ENCODE measurements around the gene FAM107B.
"Not testable (repeated sequence)": the region's sequence is repeated elsewhere in the genome, so short reads cannot be mapped to it uniquely, and the experiment has no call there.

Gene FAM107B

GRCh38 chr10:14601872-14602725, 172.6 kb downstream of the FAM107B start:
- DNase-seq (ENCODE audit: low spot score): no peak

GRCh38 chr10:14601326-14601725, 173.4 kb downstream of the FAM107B start:
- DNase-seq (ENCODE audit: low spot score): no peak

- DNase-seq (ENCODE audit: low spot score): no peak
These were observed 174.6 kb downstream of the FAM107B start for GRCh38 chr10:14600065-14600464.

GRCh38 chr10:14598809-14599764, 175.6 kb downstream of the FAM107B start:
- DNase-seq (ENCODE audit: low spot score): no peak

DNA sequence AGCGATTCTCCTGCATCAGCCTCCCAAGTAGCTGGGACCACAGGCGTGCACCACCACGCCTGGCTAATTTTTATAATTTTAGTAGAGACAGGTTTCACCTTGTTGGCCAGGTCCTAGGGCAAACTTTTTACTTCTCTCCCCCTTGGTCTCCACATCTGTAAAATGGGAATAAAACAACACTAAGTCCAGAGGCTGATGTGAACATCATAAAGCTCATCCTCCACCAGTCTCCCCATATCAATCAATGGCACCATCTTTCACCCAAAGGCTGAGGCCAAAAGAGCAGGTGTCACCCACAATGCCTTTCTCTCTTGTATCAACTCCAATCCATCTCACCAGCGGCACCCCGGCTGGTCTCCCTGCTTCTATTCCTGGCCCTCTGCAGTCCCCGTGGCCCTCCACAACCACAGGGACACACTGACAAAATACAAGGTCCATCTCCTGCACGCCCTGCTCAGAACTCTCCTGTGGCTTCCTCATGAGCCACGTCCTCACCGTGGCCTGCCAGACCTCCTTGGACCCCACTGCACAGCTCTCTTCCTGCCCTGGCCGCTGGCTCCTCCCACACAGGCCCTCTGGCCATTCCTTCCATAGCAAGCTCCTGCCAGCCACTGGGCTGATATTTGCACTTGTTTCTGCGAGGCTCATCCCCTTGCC, 179.0 kb downstream of the FAM107B start:
- no peak for DNase-seq (ENCODE audit: low spot score)

DNA sequence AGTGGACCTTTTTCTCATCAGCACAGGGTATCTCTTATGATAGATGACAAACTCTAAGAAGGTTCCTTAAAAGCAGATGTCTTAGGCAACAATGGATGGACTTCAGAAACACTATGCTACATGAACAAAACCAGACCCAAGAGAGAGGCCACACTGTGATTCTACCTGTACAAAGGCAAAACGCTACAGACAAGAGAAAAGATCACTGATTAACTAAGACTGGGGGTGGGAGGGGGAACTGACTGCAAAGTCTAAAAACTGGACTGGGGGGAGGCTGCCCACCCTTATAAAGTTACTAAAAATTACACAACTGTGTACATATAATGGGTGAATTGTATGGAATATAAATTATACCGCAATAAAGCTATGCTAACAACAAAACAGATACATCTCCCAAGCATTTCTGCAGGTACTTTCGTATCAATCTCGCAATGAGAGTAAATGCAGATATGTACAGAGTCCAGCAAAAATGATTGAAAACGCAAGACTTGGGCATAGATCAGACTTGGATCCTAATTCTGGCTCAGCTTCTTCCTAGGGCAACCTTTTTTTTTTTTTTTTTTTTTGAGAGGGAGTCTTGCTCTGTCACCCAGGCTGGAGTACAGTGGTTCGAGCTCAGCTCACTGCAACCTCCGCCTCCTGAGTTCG, 179.7 kb downstream of the FAM107B start:
- no peak for DNase-seq (ENCODE audit: low spot score)

- no peak for DNase-seq (ENCODE audit: low spot score)
These were observed 180.9 kb downstream of the FAM107B start for GRCh38 chr10:14593806-14594205.

DNA sequence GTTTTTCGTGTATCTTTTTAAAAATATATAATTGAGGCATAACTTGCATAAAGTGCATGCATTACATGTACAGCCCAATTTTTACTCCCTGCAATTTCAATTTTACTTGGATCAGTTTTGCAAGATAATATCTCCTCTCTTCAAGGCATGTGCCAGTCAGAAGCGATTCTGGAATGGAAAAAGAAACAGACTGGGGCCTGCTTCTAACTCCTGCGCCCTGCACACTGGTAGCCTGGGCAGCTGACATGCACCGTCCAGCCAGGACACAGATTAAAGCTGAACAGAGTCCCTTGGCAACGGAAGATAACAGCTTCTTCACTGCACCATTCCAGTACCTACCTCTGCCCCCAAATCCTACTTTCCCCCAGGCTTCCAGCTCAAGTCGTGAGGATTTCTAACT, 182.1 kb downstream of the FAM107B start:
- DNase-seq (ENCODE audit: low spot score): no peak

DNA sequence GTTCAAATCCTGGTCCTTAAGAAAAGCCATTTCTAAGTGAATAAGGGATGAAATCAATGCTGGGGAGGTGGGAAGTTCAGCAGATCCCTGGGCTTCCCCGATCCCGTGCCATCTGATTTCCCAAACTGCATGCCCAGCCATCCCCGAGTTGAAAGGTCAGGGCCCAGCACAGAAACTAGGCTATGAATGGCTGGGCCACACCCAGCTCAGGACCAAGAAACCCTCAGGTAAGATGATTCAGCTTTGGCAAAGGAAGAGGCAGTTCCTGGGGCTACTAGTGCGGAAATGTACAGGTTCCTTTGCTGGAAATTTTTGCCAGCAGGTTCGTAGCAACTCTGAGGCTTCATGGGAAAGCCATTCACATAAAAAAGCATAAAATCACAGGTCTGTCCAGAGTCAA, 182.7 kb downstream of the FAM107B start:
- DNase-seq (ENCODE audit: low spot score): no peak

GRCh38 chr10:14588938-14589294, 185.8 kb downstream of the FAM107B start:
- not testable (repeated sequence) for DNase-seq (ENCODE audit: low spot score)

- DNase-seq (ENCODE audit: low spot score): no peak
These were observed 186.4 kb downstream of the FAM107B start for GRCh38 chr10:14588084-14588937.

GRCh38 chr10:14587540-14588083, 187.1 kb downstream of the FAM107B start:
- DNase-seq (ENCODE audit: low spot score): no peak

DNA sequence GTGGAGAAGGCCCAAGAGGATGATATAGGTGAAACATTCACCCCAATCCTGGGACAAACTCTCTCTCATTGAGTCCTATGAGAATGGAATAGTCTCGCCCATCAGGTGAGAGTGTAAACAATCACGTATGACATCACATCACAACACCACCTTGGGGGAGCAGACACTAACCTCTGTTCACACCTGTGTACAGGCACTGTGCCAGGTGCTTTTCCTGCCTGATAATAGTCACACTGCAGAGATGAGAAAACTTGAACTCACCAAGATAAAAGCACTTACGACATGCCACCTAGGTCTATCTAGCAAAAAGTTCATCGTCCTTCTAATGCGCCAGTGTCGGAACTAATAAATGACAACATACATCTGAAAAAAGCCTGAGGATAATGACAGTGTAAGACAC, 187.8 kb downstream of the FAM107B start:
- DNase-seq (ENCODE audit: low spot score): no peak

- DNase-seq (ENCODE audit: low spot score): no peak
These were observed 189.2 kb downstream of the FAM107B start for GRCh38 chr10:14585287-14586193.

DNA sequence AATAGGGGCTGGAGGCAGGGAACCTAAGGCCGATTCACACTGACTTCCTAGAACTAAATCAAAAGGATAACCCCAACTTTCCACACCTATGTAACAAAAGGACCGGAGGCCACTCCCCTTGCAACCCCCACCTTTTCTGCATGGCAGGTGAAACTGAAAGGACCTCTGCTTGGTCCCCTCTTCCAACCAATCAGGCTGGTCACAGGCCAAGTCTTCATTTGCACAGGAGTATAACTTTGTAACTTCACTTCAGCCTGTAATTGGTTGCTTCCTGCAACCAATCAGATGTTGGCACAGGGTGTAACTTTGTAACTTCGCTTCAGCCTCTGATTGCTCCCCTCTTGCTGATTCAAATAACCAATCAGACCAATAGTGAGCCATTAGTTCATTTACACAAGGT, 190.0 kb downstream of the FAM107B start:
- DNase-seq (ENCODE audit: low spot score): no peak

DNA sequence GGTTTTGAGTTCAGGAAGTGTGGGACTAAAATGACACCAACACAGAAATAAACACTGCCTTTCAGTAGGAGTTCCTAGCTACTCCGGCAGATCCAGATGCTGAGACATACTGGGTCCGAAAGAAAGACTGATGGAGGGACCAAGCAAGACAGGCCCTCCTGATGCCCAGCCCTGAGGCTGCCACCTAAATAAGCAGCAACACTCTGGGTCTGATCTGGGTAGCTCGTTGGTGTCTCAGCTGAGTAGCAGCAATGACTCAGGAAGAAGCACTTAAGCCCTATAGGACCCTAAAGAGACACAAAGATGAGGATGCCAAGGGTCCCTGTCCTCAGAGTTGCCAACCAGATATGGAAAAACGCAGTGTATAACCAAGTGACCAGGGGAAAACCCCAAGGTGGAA, 190.7 kb downstream of the FAM107B start:
- DNase-seq (ENCODE audit: low spot score): no peak

DNA sequence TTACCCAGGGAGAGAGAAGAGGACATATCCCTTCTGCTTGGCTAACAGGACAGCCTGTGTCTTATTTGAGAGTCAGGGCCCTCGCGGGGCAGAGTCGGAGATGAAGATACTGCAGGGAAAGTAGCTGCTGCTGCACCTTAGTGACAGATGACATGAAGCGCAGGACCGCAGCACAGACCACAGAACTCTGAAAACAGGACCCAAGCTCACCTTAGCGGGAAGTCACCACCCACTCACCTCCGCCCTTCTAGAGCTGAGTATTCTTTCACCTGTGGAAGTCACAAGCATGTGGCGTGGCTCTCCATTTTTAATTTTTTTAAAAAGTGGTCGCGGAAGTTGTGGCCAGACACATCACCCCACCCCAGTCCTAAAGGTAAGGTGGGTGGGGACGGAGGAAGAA, 191.4 kb downstream of the FAM107B start:
- no peak for DNase-seq (ENCODE audit: low spot score)

GRCh38 chr10:14581553-14582321, 193.0 kb downstream of the FAM107B start:
- no peak for DNase-seq (ENCODE audit: low spot score)

All from pons (tissue), 1 donor.